Astrocyte (in vitro differentiated cells and primary cell): ENCODE results near the gene CERS4.

ENCODE experiments used
- CTCF ChIP-seq: IDR thresholded peaks from 2 replicates; pipeline ENCODE4 v1.5.1; 2011; ENCODE audit warnings: low read depth, mild to moderate bottlenecking, inconsistent platforms, low read length, moderate library complexity; ENCODE audit not compliant: insufficient read depth
- EZH2 ChIP-seq: IDR thresholded peaks from 2 replicates; pipeline ENCODE4 v1.6.1; 2012; ENCODE audit warnings: mild to moderate bottlenecking, low read length, inconsistent platforms; ENCODE audit not compliant: insufficient read depth

- no peak for TF ChIP-seq CTCF
- no peak for TF ChIP-seq EZH2
Observed at GRCh38 chr19:8233370-8233769, 24.2 kb downstream of the CERS4 start.
